Karpas-422 (cell line): Measurements from ENCODE around the gene GALNT17. TPM values are rescaled to one million over a fixed set of nuclear protein-coding genes. Genes with fewer than 3 reads are reported as not detected.

Experiments used
- DNase-seq: peaks from one replicate; pipeline ENCODE4 v3.0.0-alpha.2; 2015
- H2AFZ ChIP-seq: fragments of 200-600 bp; sonication (generic); 2 replicates; pipeline ENCODE4 v1.6.1; 2014; ENCODE audit warnings: antibody characterized with exemption, low read length, mixed read lengths
- H3K27ac ChIP-seq: fragments of 200-600 bp; sonication (generic); 2 replicates; pipeline ENCODE4 v1.5.1; 2014; ENCODE audit warnings: mild to moderate bottlenecking, low read length, moderate library complexity
- H3K27me3 ChIP-seq: fragments of 200-600 bp; sonication (generic); 2 replicates; pipeline ENCODE4 v1.6.1; 2014; ENCODE audit warnings: low read length, mixed read lengths
- H3K36me3 ChIP-seq: fragments of 200-600 bp; sonication (generic); 2 replicates; pipeline ENCODE4 v1.6.1; 2014; ENCODE audit warnings: low read length, mixed read lengths; ENCODE audit not compliant: insufficient read depth
- H3K4me1 ChIP-seq: fragments of 200-600 bp; sonication (generic); 2 replicates; pipeline ENCODE4 v1.6.1; 2014; ENCODE audit warnings: mild to moderate bottlenecking, low read length, mixed read lengths
- H3K4me2 ChIP-seq: fragments of 200-600 bp; sonication (generic); 2 replicates; pipeline ENCODE4 v1.6.1; 2014; ENCODE audit warnings: low read length, low read depth, mild to moderate bottlenecking; ENCODE audit not compliant: poor library complexity, severe bottlenecking
- H3K4me3 ChIP-seq: fragments of 200-600 bp; sonication (generic); 2 replicates; pipeline ENCODE4 v1.5.1; 2014; ENCODE audit warnings: mild to moderate bottlenecking, antibody characterized with exemption, low read length, mixed read lengths
- H3K79me2 ChIP-seq: fragments of 200-600 bp; sonication (generic); 2 replicates; pipeline ENCODE4 v1.6.1; 2014; ENCODE audit warnings: mild to moderate bottlenecking, low read length, mixed read lengths
- H3K9ac ChIP-seq: fragments of 200-600 bp; sonication (generic); 2 replicates; pipeline ENCODE4 v1.6.0; 2014; ENCODE audit warnings: low read length
- H3K9me2 ChIP-seq: fragments of 200-600 bp; sonication (generic), shearing (Covaris generic); replicated peaks from 2 replicates; pipeline ENCODE4 v1.6.0; 2014; ENCODE audit warnings: mild to moderate bottlenecking, low read length, moderate library complexity; ENCODE audit not compliant: insufficient read depth
- H3K9me3 ChIP-seq: fragments of 300-700, 200-600 bp; sonication (generic); 2 replicates; pipeline ENCODE4 v1.6.1; 2014; ENCODE audit warnings: low read length, mixed read lengths
- H4K20me1 ChIP-seq: fragments of 200-600 bp; sonication (generic); 2 replicates; pipeline ENCODE4 v1.6.1; 2014; ENCODE audit warnings: mild to moderate bottlenecking, antibody characterized with exemption, low read length, low read depth; ENCODE audit not compliant: insufficient read depth
- total RNA-seq: library from RNA; depleted of rRNA; stranded (reverse); fragments of >200 nt; shearing (Covaris generic); gene quantifications from 2 replicates; pipeline ENCODE4 v1.2.3, GENCODE V29; 2014; ENCODE audit warnings: low replicate concordance

Gene GALNT17
- total RNA-seq, 1 experiment from 2014 or later, result not detected

- H3K4me3 ChIP-seq, result no peak overlapping the region
- no peak for DNase-seq
- no peaks in the 10 kb centered on the region for H3K4me1 ChIP-seq
- no peak overlapping the region for H3K9ac ChIP-seq
- no peaks in the 10 kb centered on the region for H3K79me2 ChIP-seq
- no peaks in the 10 kb centered on the region for H4K20me1 ChIP-seq
- H3K36me3 ChIP-seq, result no peaks in the 10 kb centered on the region
- no peak overlapping the region for H2AFZ ChIP-seq
- no peaks in the 10 kb centered on the region for H3K9me2 ChIP-seq
- H3K4me2 ChIP-seq, result no peak overlapping the region
- H3K27me3 ChIP-seq, result no peaks in the 10 kb centered on the region
- H3K27ac ChIP-seq, result no peak overlapping the region
- no peaks in the 10 kb centered on the region for H3K9me3 ChIP-seq
These were observed 176.2 kb downstream of the GALNT17 start for GRCh38 chr7:71308096-71308495.

DNA sequence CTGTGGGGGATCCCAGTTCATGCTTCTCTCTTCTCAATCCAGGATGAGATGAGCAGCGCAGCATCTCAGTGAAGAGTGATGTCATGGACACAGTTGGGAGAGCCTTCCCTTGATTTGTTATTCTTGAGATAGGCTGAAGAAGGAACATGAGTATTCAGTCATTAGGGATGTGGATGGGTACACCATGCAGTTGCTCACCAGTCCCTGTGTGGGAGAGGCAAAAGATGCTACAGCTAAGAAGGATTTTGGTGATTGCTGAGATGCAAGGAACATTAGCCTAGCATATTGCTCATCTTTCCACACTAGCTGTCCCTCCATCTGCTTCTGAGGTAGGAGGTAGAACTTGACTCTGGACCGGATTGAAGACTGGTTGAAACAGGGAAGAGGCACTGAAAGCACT is 179.6 kb downstream of the GALNT17 start:
- no peaks in the 10 kb centered on the region for H3K27me3 ChIP-seq
- H3K4me3 ChIP-seq, result no peak overlapping the region
- no peak overlapping the region for H3K27ac ChIP-seq
- H3K9me3 ChIP-seq, result no peaks in the 10 kb centered on the region
- no peaks in the 10 kb centered on the region for H3K9me2 ChIP-seq
- no peak overlapping the region for H3K9ac ChIP-seq
- H4K20me1 ChIP-seq, result no peaks in the 10 kb centered on the region
- no peak overlapping the region for H2AFZ ChIP-seq
- no peak for DNase-seq
- H3K79me2 ChIP-seq, result no peaks in the 10 kb centered on the region
- no peak overlapping the region for H3K4me2 ChIP-seq
- H3K36me3 ChIP-seq, result no peaks in the 10 kb centered on the region
- no peaks in the 10 kb centered on the region for H3K4me1 ChIP-seq

DNA sequence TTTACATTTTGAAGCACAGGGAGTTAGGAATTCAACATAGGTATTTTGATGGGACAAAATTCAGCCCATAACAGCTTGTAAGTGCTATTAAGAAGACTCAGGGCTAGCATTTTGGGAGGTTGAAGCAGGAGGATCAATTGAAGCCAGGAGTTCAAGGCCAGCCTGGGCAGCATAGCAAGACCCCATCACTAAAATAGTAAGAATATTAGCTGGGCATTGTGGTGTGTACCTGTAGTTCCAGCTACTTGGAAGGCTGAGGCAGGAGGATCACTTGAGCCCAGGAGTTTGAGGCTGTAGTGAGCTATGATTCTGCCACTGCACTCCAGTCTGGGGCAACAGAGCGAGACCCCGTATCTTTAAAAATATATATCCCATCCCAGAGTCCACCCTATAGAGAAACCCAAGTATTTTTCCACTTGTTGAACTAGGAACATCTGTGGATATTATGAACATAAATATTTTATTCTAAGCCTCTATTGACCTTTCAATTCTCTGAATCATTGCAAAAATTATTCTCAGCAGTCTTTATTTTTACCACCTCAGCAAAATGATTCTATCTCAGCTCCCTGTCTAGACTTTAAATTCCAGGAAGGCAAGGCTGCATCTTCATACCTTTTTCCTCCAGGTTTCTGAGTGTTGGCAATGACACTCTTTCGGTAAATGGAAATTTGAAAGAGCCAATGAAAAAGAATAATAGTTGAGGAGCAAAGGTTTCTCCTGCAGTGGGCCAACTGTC is 181.0 kb downstream of the GALNT17 start:
- DNase-seq, result no peak
- H3K36me3 ChIP-seq, result no peaks in the 10 kb centered on the region
- no peaks in the 10 kb centered on the region for H3K9me2 ChIP-seq
- no peaks in the 10 kb centered on the region for H3K27me3 ChIP-seq
- no peak overlapping the region for H3K4me3 ChIP-seq
- H3K9me3 ChIP-seq, result no peaks in the 10 kb centered on the region
- no peaks in the 10 kb centered on the region for H3K4me1 ChIP-seq
- H4K20me1 ChIP-seq, result no peaks in the 10 kb centered on the region
- H3K27ac ChIP-seq, result no peak overlapping the region
- H2AFZ ChIP-seq, result no peak overlapping the region
- H3K9ac ChIP-seq, result no peak overlapping the region
- no peaks in the 10 kb centered on the region for H3K79me2 ChIP-seq
- no peak overlapping the region for H3K4me2 ChIP-seq

DNA sequence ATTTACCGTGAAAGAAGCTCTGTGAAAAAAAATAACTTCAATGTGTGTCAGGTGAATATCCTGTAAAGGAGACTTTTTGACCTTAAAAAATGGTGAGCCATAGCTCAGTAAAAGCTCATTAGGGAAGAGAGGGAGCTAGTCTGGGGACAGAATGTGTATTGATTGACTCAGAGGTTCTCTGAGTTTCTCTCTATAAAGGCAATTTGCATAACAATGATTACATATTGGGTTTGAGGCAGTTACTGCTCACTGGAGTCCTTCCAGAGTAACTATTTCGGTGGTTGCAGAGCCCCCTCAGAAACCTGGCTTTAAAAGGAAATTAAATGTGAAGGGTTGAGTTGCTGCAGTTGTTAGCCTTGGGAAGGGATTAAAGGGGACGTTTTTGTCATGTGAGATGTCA is 181.6 kb downstream of the GALNT17 start:
- no peak for DNase-seq
- no peaks in the 10 kb centered on the region for H3K36me3 ChIP-seq
- no peak overlapping the region for H3K9ac ChIP-seq
- no peak overlapping the region for H3K4me2 ChIP-seq
- H3K27me3 ChIP-seq, result no peaks in the 10 kb centered on the region
- H3K4me1 ChIP-seq, result no peaks in the 10 kb centered on the region
- no peaks in the 10 kb centered on the region for H4K20me1 ChIP-seq
- H3K9me2 ChIP-seq, result no peaks in the 10 kb centered on the region
- no peaks in the 10 kb centered on the region for H3K79me2 ChIP-seq
- no peak overlapping the region for H3K4me3 ChIP-seq
- no peak overlapping the region for H2AFZ ChIP-seq
- no peak overlapping the region for H3K27ac ChIP-seq
- H3K9me3 ChIP-seq, result no peaks in the 10 kb centered on the region

GRCh38 chr7:71320916-71321315 is 189.0 kb downstream of the GALNT17 start:
- no peak overlapping the region for H2AFZ ChIP-seq
- DNase-seq, result no peak
- H3K36me3 ChIP-seq, result no peaks in the 10 kb centered on the region
- H3K27ac ChIP-seq, result no peak overlapping the region
- no peak overlapping the region for H3K4me3 ChIP-seq
- H3K4me2 ChIP-seq, result no peak overlapping the region
- H3K9ac ChIP-seq, result no peak overlapping the region
- no peaks in the 10 kb centered on the region for H3K79me2 ChIP-seq
- no peaks in the 10 kb centered on the region for H3K27me3 ChIP-seq
- no peaks in the 10 kb centered on the region for H3K4me1 ChIP-seq
- H3K9me2 ChIP-seq, result no peaks in the 10 kb centered on the region
- no peaks in the 10 kb centered on the region for H3K9me3 ChIP-seq
- H4K20me1 ChIP-seq, result no peaks in the 10 kb centered on the region

GRCh38 chr7:71322201-71322600 is 190.3 kb downstream of the GALNT17 start:
- no peaks in the 10 kb centered on the region for H3K27me3 ChIP-seq
- H3K9me3 ChIP-seq, result no peaks in the 10 kb centered on the region
- H3K79me2 ChIP-seq, result no peaks in the 10 kb centered on the region
- no peaks in the 10 kb centered on the region for H4K20me1 ChIP-seq
- H3K9ac ChIP-seq, result no peak overlapping the region
- H3K9me2 ChIP-seq, result no peaks in the 10 kb centered on the region
- no peak overlapping the region for H3K4me2 ChIP-seq
- H3K4me3 ChIP-seq, result no peak overlapping the region
- no peaks in the 10 kb centered on the region for H3K36me3 ChIP-seq
- DNase-seq, result no peak
- no peak overlapping the region for H3K27ac ChIP-seq
- H3K4me1 ChIP-seq, result no peaks in the 10 kb centered on the region
- H2AFZ ChIP-seq, result no peak overlapping the region

DNA sequence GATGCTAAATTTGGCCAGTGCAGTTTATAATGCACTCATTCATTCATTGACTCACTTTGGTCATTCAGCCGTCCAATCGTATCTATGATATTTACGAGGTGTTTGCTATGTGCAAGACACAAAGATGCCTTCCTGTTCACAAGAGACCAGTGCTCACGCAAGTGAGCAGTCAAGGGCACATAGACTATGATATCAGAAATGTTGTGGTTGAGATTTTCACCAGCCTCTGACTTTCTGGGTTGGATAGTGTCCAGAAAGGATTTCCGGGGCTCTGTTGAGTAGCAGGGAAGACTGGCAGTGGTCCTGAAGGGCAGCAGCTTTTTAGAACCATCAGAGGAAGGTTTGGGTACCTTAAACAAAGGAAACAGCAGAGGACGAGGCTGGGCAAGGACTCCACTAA is 191.8 kb downstream of the GALNT17 start:
- DNase-seq, result no peak
- H3K36me3 ChIP-seq, result no peaks in the 10 kb centered on the region
- no peak overlapping the region for H2AFZ ChIP-seq
- no peaks in the 10 kb centered on the region for H4K20me1 ChIP-seq
- no peaks in the 10 kb centered on the region for H3K27me3 ChIP-seq
- H3K4me3 ChIP-seq, result no peak overlapping the region
- H3K27ac ChIP-seq, result no peak overlapping the region
- no peaks in the 10 kb centered on the region for H3K9me2 ChIP-seq
- no peak overlapping the region for H3K4me2 ChIP-seq
- no peak overlapping the region for H3K9ac ChIP-seq
- no peaks in the 10 kb centered on the region for H3K4me1 ChIP-seq
- H3K79me2 ChIP-seq, result no peaks in the 10 kb centered on the region
- H3K9me3 ChIP-seq, result no peaks in the 10 kb centered on the region

- Histone ChIP-seq H3K36me3 (no peaks in the 10 kb centered on the region), H3K4me2 (no peak overlapping the region), H3K79me2 (no peaks in the 10 kb centered on the region), H3K9ac (no peak overlapping the region), H4K20me1 (no peaks in the 10 kb centered on the region), H3K9me3 (no peaks in the 10 kb centered on the region), H3K4me1 (no peaks in the 10 kb centered on the region), H3K27ac (no peak overlapping the region), H3K27me3 (no peaks in the 10 kb centered on the region), H2AFZ (no peak overlapping the region), H3K4me3 (no peak overlapping the region), H3K9me2 (no peaks in the 10 kb centered on the region)
- DNase-seq, result no peak
These were observed 193.2 kb downstream of the GALNT17 start for GRCh38 chr7:71325151-71325550.
